IPS-15b (cell line): Measurements from ENCODE around the gene CHRM2.

Experiments
- H3K27me3 ChIP-seq: one replicate; pipeline ENCODE4 v1.6.1; 2013; ENCODE audit warnings: low read length; ENCODE audit not compliant: control insufficient read depth, insufficient read depth
- H3K36me3 ChIP-seq: one replicate; pipeline ENCODE4 v1.6.1; 2013; ENCODE audit warnings: low read length; ENCODE audit not compliant: control insufficient read depth, insufficient read depth
- H3K4me1 ChIP-seq: one replicate; pipeline ENCODE4 v1.6.1; 2013; ENCODE audit warnings: mild to moderate bottlenecking, low read length; ENCODE audit not compliant: control insufficient read depth, insufficient read depth
- H3K4me3 ChIP-seq: one replicate; pipeline ENCODE4 v1.5.1; 2013; ENCODE audit warnings: low read depth, low read length
- H3K9ac ChIP-seq: one replicate; pipeline ENCODE4 v1.6.1; 2013; ENCODE audit warnings: low read depth, mild to moderate bottlenecking, low read length
- H3K9me3 ChIP-seq: one replicate; pipeline ENCODE4 v1.6.1; 2013; ENCODE audit warnings: mild to moderate bottlenecking, low read length; ENCODE audit not compliant: control insufficient read depth, insufficient read depth

Gene CHRM2

GRCh38 chr7:137005873-137006272 lies 137.4 kb downstream of the CHRM2 start:
- no peaks in the 10 kb centered on the region for H3K36me3 ChIP-seq

GRCh38 chr7:137006293-137006692 lies 137.8 kb downstream of the CHRM2 start:
- Histone ChIP-seq H3K4me3 (no peak overlapping the region), H3K36me3 (no peaks in the 10 kb centered on the region), H3K9me3 (no peaks in the 10 kb centered on the region)

More at GRCh38 chr7:137005873-137006272, 137.4 kb downstream of the CHRM2 start:
- Histone ChIP-seq H3K27me3 (no peaks in the 10 kb centered on the region), H3K9me3 (no peaks in the 10 kb centered on the region), H3K4me1 (no peaks in the 10 kb centered on the region), H3K9ac (no peak overlapping the region), H3K4me3 (no peak overlapping the region)

GRCh38 chr7:137007001-137007694 lies 138.7 kb downstream of the CHRM2 start:
- no peak overlapping the region for H3K9ac ChIP-seq
- no peak overlapping the region for H3K4me3 ChIP-seq
- no peaks in the 10 kb centered on the region for H3K36me3 ChIP-seq
- no peaks in the 10 kb centered on the region for H3K9me3 ChIP-seq
- no peaks in the 10 kb centered on the region for H3K4me1 ChIP-seq
- H3K27me3 ChIP-seq, result no peaks in the 10 kb centered on the region

More at GRCh38 chr7:137006293-137006692, 137.8 kb downstream of the CHRM2 start:
- no peaks in the 10 kb centered on the region for H3K27me3 ChIP-seq
- no peaks in the 10 kb centered on the region for H3K4me1 ChIP-seq
- H3K9ac ChIP-seq, result no peak overlapping the region

- H3K36me3 ChIP-seq, result no peaks in the 10 kb centered on the region
- no peak overlapping the region for H3K4me3 ChIP-seq
- no peaks in the 10 kb centered on the region for H3K27me3 ChIP-seq
- no peak overlapping the region for H3K9ac ChIP-seq
- H3K4me1 ChIP-seq, result no peaks in the 10 kb centered on the region
- H3K9me3 ChIP-seq, result no peaks in the 10 kb centered on the region
These were observed 141.0 kb downstream of the CHRM2 start for GRCh38 chr7:137009404-137009803.

GRCh38 chr7:137015015-137015414 lies 146.6 kb downstream of the CHRM2 start:
- Histone ChIP-seq H3K27me3 (no peaks in the 10 kb centered on the region), H3K4me3 (no peak overlapping the region), H3K36me3 (no peaks in the 10 kb centered on the region), H3K4me1 (peaks cover 8% of the 10 kb centered on the region), H3K9me3 (no peaks in the 10 kb centered on the region), H3K9ac (no peak overlapping the region)

- Histone ChIP-seq H3K4me3 (no peak overlapping the region), H3K4me1 (peaks cover 8% of the 10 kb centered on the region), H3K27me3 (no peaks in the 10 kb centered on the region), H3K9me3 (no peaks in the 10 kb centered on the region), H3K36me3 (no peaks in the 10 kb centered on the region), H3K9ac (no peak overlapping the region)
These were observed 148.8 kb downstream of the CHRM2 start for GRCh38 chr7:137017221-137017620.

GRCh38 chr7:137018468-137018867 lies 150.0 kb downstream of the CHRM2 start:
- no peaks in the 10 kb centered on the region for H3K9me3 ChIP-seq
- peaks cover 8% of the 10 kb centered on the region for H3K4me1 ChIP-seq
- no peaks in the 10 kb centered on the region for H3K36me3 ChIP-seq
- H3K9ac ChIP-seq, result no peak overlapping the region
- H3K4me3 ChIP-seq, result no peak overlapping the region
- no peaks in the 10 kb centered on the region for H3K27me3 ChIP-seq

GRCh38 chr7:137020351-137020750 lies 151.9 kb downstream of the CHRM2 start:
- H3K27me3 ChIP-seq, result no peaks in the 10 kb centered on the region
- no peaks in the 10 kb centered on the region for H3K36me3 ChIP-seq
- no peak overlapping the region for H3K4me3 ChIP-seq
- H3K9ac ChIP-seq, result no peak overlapping the region
- no peaks in the 10 kb centered on the region for H3K9me3 ChIP-seq
- H3K4me1 ChIP-seq, result peaks cover 8% of the 10 kb centered on the region

- no peaks in the 10 kb centered on the region for H3K4me1 ChIP-seq
- H3K9ac ChIP-seq, result no peak overlapping the region
- H3K9me3 ChIP-seq, result no peaks in the 10 kb centered on the region
- no peak overlapping the region for H3K4me3 ChIP-seq
- H3K27me3 ChIP-seq, result no peaks in the 10 kb centered on the region
- H3K36me3 ChIP-seq, result no peaks in the 10 kb centered on the region
These were observed 157.2 kb downstream of the CHRM2 start for GRCh38 chr7:137025469-137026175.

- no peaks in the 10 kb centered on the region for H3K27me3 ChIP-seq
- no peaks in the 10 kb centered on the region for H3K4me1 ChIP-seq
- no peaks in the 10 kb centered on the region for H3K9me3 ChIP-seq
- H3K9ac ChIP-seq, result no peak overlapping the region
- no peaks in the 10 kb centered on the region for H3K36me3 ChIP-seq
- H3K4me3 ChIP-seq, result no peak overlapping the region
These were observed 157.7 kb downstream of the CHRM2 start for GRCh38 chr7:137026176-137026500.

GRCh38 chr7:137032436-137032835 lies 164.0 kb downstream of the CHRM2 start:
- Histone ChIP-seq H3K27me3 (no peaks in the 10 kb centered on the region), H3K9ac (no peak overlapping the region), H3K4me3 (no peak overlapping the region), H3K36me3 (no peaks in the 10 kb centered on the region), H3K4me1 (no peaks in the 10 kb centered on the region), H3K9me3 (no peaks in the 10 kb centered on the region)

GRCh38 chr7:137036768-137037167 lies 168.3 kb downstream of the CHRM2 start:
- H3K9me3 ChIP-seq, result no peaks in the 10 kb centered on the region
- H3K4me3 ChIP-seq, result no peak overlapping the region

More at GRCh38 chr7:137036768-137037167, 168.3 kb downstream of the CHRM2 start:
- H3K4me1 ChIP-seq, result no peaks in the 10 kb centered on the region
- H3K27me3 ChIP-seq, result no peaks in the 10 kb centered on the region
- no peak overlapping the region for H3K9ac ChIP-seq
- no peaks in the 10 kb centered on the region for H3K36me3 ChIP-seq
